ENCODE data around the gene CHST8.

CHST8 gene

DNA sequence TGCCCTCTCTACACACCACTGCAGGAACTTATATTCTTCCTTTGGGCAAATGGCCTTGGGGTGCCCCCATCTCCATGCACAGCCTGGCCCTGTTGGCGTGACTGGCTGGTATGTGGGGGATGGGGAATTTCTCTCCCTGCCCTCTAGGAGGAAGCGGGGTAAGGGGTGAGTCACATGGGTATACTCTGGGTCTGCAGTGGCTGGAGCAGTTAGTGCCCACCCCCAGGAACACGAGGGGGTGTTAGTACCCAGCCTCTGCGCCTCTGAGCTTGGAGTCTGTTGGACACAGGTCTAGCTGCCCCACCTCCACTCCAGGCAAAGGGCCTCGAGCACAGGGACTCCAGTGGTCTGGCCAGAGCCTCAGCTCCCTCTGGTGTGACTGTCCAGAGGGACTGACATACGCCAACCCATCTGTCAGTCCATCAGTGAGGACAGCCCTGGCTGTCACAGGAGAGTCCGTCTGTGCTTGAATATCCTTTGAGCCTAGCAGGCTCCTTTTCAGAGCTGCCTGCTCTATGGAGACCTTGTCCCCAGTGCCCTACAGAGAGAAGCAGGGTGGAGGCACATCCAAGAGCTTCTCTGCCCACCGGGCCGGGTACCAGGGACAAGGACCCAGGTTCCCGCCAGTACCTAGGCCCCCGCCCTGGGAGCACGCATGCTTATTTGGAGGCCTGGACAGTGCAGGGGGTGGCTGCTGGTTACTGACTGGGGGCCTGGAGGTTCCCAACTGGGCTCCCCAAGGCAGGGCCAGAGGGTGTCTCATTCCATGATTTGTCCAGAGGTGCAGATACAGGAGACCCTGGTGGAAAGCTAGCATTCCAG lies 66.6 kb downstream of the CHST8 start:
- DNase-seq (ENCODE audit: low read depth), result no peak
- no peak overlapping the region for H3K4me3 ChIP-seq (ENCODE audit: control insufficient read depth, low read depth, low read length)
- TF ChIP-seq, protein P1, sequence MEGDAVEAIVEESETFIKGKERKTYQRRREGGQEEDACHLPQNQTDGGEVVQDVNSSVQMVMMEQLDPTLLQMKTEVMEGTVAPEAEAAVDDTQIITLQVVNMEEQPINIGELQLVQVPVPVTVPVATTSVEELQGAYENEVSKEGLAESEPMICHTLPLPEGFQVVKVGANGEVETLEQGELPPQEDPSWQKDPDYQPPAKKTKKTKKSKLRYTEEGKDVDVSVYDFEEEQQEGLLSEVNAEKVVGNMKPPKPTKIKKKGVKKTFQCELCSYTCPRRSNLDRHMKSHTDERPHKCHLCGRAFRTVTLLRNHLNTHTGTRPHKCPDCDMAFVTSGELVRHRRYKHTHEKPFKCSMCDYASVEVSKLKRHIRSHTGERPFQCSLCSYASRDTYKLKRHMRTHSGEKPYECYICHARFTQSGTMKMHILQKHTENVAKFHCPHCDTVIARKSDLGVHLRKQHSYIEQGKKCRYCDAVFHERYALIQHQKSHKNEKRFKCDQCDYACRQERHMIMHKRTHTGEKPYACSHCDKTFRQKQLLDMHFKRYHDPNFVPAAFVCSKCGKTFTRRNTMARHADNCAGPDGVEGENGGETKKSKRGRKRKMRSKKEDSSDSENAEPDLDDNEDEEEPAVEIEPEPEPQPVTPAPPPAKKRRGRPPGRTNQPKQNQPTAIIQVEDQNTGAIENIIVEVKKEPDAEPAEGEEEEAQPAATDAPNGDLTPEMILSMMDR (IDR thresholded peaks at IDR 0.05; ENCODE audit: control insufficient read depth, insufficient read depth, low read depth, low read length, missing control alignments), result no peak

DNA sequence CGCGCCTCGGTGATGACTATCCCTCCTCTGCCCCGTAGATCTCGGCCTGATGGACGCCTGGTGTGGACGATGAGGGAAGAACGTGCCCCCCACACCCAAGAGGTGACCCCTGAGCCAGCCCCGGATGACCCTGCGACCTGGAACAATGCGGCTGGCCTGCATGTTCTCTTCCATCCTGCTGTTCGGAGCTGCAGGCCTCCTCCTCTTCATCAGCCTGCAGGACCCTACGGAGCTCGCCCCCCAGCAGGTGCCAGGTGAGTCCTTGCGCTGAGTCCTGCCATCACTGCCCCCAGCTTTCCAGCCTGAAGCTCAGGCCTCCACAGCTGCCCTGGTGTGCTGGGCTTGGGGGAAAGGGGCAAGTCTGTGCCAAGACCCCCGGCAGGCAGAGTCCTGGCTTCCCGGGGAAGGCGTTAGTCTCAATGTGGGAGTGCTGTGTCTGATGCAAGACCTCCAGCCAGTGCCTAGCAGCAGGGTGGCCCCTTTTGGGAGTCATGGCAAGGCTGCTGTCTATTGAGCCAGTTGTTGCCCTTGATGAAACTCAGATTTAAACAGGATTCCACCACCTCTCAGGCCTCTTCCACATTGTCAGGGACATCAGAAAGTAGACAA lies 67.5 kb downstream of the CHST8 start:
- no peak overlapping the region for H3K4me3 ChIP-seq (ENCODE audit: control insufficient read depth, low read depth, low read length)
- TF ChIP-seq, protein P1 (IDR thresholded peaks at IDR 0.05; ENCODE audit: control insufficient read depth, insufficient read depth, low read depth, low read length, missing control alignments), result no peak
- DNase-seq (ENCODE audit: low read depth), result no peak

DNA sequence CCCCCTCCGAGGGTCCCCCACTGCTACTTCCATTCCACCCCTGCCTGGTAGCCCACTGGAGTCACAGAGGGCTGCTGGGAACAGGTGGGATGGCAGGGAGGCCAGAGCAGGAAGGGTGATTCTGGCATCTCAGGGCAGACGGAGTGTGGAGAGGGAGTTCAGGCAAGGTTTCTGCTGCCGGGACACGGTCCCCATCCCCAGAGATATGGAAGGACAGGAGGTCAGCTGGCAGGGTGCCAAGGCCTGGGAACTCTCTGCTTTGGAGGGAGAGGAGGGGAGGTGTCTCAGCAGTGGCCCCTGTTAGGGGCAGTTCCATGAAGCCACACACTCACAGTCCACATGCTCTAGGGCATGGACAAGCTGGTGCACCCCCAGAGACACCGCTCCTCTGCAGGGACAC lies 68.1 kb downstream of the CHST8 start:
- TF ChIP-seq, protein P1 (IDR thresholded peaks at IDR 0.05; ENCODE audit: control insufficient read depth, insufficient read depth, low read depth, low read length, missing control alignments), result no peak
- DNase-seq (ENCODE audit: low read depth), result no peak
- no peak overlapping the region for H3K4me3 ChIP-seq (ENCODE audit: control insufficient read depth, low read depth, low read length)

DNA sequence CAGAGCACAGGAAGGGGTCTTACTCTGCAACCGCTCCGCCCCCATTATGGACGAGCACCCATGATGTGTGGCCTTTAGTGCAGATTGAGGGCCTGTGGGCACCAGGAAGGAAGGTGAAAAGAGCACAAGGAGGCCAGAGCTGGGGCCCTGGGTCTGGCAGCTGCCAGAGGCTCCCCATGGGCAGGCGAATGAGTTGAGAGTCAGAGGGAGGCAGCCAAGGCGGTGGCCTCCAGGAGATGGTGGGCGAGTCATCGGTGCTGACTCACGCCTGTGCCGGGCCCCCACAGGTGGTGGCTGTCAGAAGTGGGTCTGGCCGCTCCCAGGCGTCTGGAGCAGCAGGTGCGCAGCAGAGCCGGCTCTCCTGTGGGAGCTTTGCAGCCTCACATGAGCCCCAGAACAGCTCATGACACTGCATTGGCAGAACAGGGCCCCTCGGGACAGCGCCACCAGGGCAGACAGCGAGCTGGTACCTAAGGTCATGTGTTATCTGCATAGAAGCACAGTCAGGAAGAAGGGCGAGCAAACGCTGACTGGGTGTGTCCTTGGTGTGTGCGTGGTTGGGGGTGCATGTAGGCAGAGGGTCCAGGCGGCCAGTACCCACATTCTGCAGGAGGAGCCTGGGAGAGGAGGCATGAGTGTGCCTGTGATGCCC lies 68.8 kb downstream of the CHST8 start:
- DNase-seq (ENCODE audit: low read depth), result no peak
- no peak overlapping the region for H3K4me3 ChIP-seq (ENCODE audit: control insufficient read depth, low read depth, low read length)
- TF ChIP-seq, protein P1 (IDR thresholded peaks at IDR 0.05; ENCODE audit: control insufficient read depth, insufficient read depth, low read depth, low read length, missing control alignments), result no peak

DNA sequence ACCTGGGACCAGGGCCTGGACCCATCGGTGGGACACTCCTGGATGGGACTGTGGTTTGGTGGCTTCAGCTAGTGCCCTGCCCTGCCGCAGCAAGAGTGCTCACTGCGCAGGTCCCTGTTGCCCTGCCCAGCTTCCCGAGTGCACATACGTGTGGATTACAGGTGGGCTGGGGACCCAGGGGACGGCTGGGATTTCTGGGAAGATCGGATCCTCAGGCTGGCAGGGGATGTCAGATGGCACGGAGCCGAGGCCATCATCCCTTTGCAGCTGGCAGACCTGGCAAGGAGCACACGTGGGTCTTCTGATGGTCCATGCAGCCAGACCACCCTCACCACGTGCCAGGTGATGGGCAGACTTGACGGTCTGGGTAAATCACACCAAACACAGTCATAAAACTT lies 69.3 kb downstream of the CHST8 start:
- no peak overlapping the region for H3K4me3 ChIP-seq (ENCODE audit: control insufficient read depth, low read depth, low read length)
- no peak for DNase-seq (ENCODE audit: low read depth)
- TF ChIP-seq, protein P1 (IDR thresholded peaks at IDR 0.05; ENCODE audit: control insufficient read depth, insufficient read depth, low read depth, low read length, missing control alignments), result no peak

DNA sequence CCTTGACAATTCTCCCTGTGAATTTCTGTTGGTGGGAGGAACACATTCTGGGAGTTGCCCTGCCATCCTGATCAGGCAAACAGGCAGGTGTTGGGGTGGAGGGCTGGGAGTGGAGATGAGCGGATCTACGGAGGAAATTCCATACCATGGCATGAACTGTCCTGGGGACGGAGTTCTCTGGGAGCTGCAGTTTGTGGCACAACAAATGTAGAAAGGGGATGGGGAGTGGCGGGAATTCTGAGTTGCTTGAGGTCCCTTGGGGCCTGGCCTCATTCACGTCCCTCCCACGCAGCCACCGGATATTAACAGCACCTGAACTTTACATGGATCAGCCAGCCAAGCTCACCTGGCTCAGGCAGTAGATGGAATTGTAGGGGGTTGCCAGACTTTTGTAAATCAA lies 70.0 kb downstream of the CHST8 start:
- H3K4me3 ChIP-seq (ENCODE audit: control insufficient read depth, low read depth, low read length), result no peak overlapping the region
- TF ChIP-seq, protein P1 (IDR thresholded peaks at IDR 0.05; ENCODE audit: control insufficient read depth, insufficient read depth, low read depth, low read length, missing control alignments), result no peak
- no peak for DNase-seq (ENCODE audit: low read depth)
